Tibial nerve (tissue), 3 donors: ENCODE results near the gene GPRC5B.
A peak's percentile ranks its signal among the peaks of the same experiment; 100 is the strongest.

Source experiments
- CTCF ChIP-seq, 5 experiments: fragments of 200-600 bp in 3 of 5; fragments of 450-650 bp in 2 of 5; sonication (generic) in 3 of 5; IDR thresholded peaks; one replicate each; pipeline ENCODE4 v1.5.1; 2016 to 2019; ENCODE audit warnings: antibody characterized with exemption in 5 of 5, mild to moderate bottlenecking in 3 of 5, moderate library complexity in 2 of 5
- POLR2A ChIP-seq, 2 donors: fragments of 450-650 bp; IDR thresholded peaks; one replicate each; pipeline ENCODE4 v1.6.1; 2017; ENCODE audit warnings: antibody characterized with exemption in 2 of 2, mild to moderate bottlenecking in 2 of 2, moderate library complexity in 2 of 2

- no peak for TF ChIP-seq CTCF (IDR thresholded peaks at IDR 0.05)
- peak in 1 of 2 donors; percentile 31 for TF ChIP-seq POLR2A (IDR thresholded peaks at IDR 0.05)
Measured at GRCh38 chr16:19861811-19862327, 22.8 kb downstream of the GPRC5B start.
